B cell (primary cell): ENCODE measurements around the gene MAP7. TPM values are rescaled to one million over a fixed set of nuclear protein-coding genes. Genes with fewer than 3 reads are reported as not detected.

Experiments
- ATAC-seq: fragments of 200-7000 bp; cut with Tn5 transposase; one replicate; pipeline ENCODE4 v1.10.0; 2021; ENCODE audit warnings: low read depth, mild to moderate bottlenecking, moderate number of reproducible peaks, moderate library complexity
- CTCF ChIA-PET: fragments of 350-600 bp; sonication (Branson Sonifier 250); formaldehyde crosslinking; loops from one replicate; lab custom pipeline; 2021; ENCODE audit warnings: antibody characterized with exemption, inconsistent platforms; lab: Charles Lee
- POLR2A ChIA-PET: fragments of 350-600 bp; sonication (Branson Sonifier 250); formaldehyde crosslinking; loops from one replicate; lab custom pipeline; 2021; ENCODE audit warnings: antibody characterized with exemption; lab: Charles Lee
- DNase-seq: peaks from one replicate; pipeline ENCODE4 v3.0.0; 2013
- H2AFZ ChIP-seq: 2 replicates; pipeline ENCODE4 v1.6.1; 2012; ENCODE audit warnings: mild to moderate bottlenecking, low read depth, low read length; ENCODE audit not compliant: insufficient read depth, poor library complexity, severe bottlenecking
- H3K27ac ChIP-seq, 2 donors: 1 replicate in 1 of 2; 2 replicates in 1 of 2; pipeline ENCODE4 v1.5.1; 2012 to 2013; ENCODE audit warnings: low read length in 2 of 2, mild to moderate bottlenecking in 2 of 2, moderate library complexity in 1 of 2
- H3K27me3 ChIP-seq, 4 experiments: fragments of 200-600 bp in 1 of 4; sonication (generic) in 1 of 4; replicated peaks in 1 of 4; 1 replicate in 2 of 4; 2 replicates in 2 of 4; pipeline versions ENCODE4 v1.6.1 to v1.7.0; 2013 to 2016; ENCODE audit warnings: low read length in 3 of 4, mild to moderate bottlenecking in 2 of 4, mixed read lengths in 1 of 4, moderate library complexity in 1 of 4; ENCODE audit not compliant: insufficient read depth in 4 of 4, control insufficient read depth in 3 of 4; ENCODE audit errors: control extremely low read depth in 1 of 4
- H3K36me3 ChIP-seq, 2 experiments: replicated peaks in 1 of 2; 1 replicate in 1 of 2; 2 replicates in 1 of 2; pipeline versions ENCODE4 v1.6.1 to v1.7.1; 2013; ENCODE audit warnings: low read length in 1 of 2; ENCODE audit not compliant: insufficient read depth in 2 of 2, control insufficient read depth in 1 of 2; ENCODE audit errors: control extremely low read depth in 1 of 2, extremely low read depth in 1 of 2
- H3K4me1 ChIP-seq, 2 donors: fragments of 200-600 bp in 1 of 2; sonication (generic) in 1 of 2; 1 replicate in 1 of 2; 2 replicates in 1 of 2; pipeline versions ENCODE4 v1.5.1 to v1.6.1; 2013 to 2017; ENCODE audit warnings: low read length in 2 of 2; ENCODE audit not compliant: control insufficient read depth in 2 of 2, insufficient read depth in 2 of 2
- H3K4me2 ChIP-seq: replicated peaks from 2 replicates; pipeline ENCODE3; 2012; ENCODE audit warnings: mild to moderate bottlenecking, low read depth, low read length; ENCODE audit not compliant: poor library complexity, severe bottlenecking
- H3K4me3 ChIP-seq, 5 experiments: fragments of 200-600 bp in 1 of 5; sonication (generic) in 1 of 5; 1 replicate in 3 of 5; 2 replicates in 2 of 5; pipeline versions ENCODE4 v1.5.1 to v1.7.0; 2011 to 2016; ENCODE audit warnings: low read length in 4 of 5, mild to moderate bottlenecking in 4 of 5, low read depth in 2 of 5, control low read depth in 1 of 5, moderate library complexity in 1 of 5; ENCODE audit not compliant: insufficient read depth in 1 of 5; ENCODE audit errors: control extremely low read depth in 1 of 5, extremely low read depth in 1 of 5
- H3K79me2 ChIP-seq: fragments of 200-600 bp; sonication (generic); one replicate; pipeline ENCODE4 v1.6.0; 2016; ENCODE audit warnings: low read length; ENCODE audit not compliant: control insufficient read depth, insufficient read depth
- H3K9ac ChIP-seq: fragments of 200-600 bp; sonication (generic); 2 replicates; pipeline ENCODE4 v1.6.1; 2017; ENCODE audit warnings: mild to moderate bottlenecking, low read length, moderate library complexity
- H3K9me3 ChIP-seq, 3 donors: one replicate each; pipeline versions ENCODE4 v1.6.1 to v1.7.1; 2013; ENCODE audit warnings: low read length in 2 of 3; ENCODE audit not compliant: control insufficient read depth in 2 of 3, insufficient read depth in 1 of 3; ENCODE audit errors: control extremely low read depth in 1 of 3
- H4K20me1 ChIP-seq: 2 replicates; pipeline ENCODE4 v1.6.0; 2012; ENCODE audit warnings: mild to moderate bottlenecking, low read length; ENCODE audit not compliant: insufficient read depth, control insufficient read depth, poor library complexity, severe bottlenecking
- H3K27ac Mint-ChIP-seq: one replicate; pipeline ENCODE4 v1.8.0; 2021; ENCODE audit warnings: mixed read lengths
- H3K27me3 Mint-ChIP-seq: one replicate; pipeline ENCODE4 v1.8.0; 2021; ENCODE audit warnings: mixed read lengths
- H3K4me1 Mint-ChIP-seq: one replicate; pipeline ENCODE4 v1.8.0; 2021; ENCODE audit warnings: mixed read lengths
- H3K4me3 Mint-ChIP-seq: one replicate; pipeline ENCODE4 v1.8.0; 2021; ENCODE audit warnings: mixed read lengths
- H3K9me3 Mint-ChIP-seq: one replicate; pipeline ENCODE4 v1.8.0; 2022; ENCODE audit warnings: mixed read lengths; ENCODE audit not compliant: insufficient read depth
- CTCF ChIP-seq: fragments of 200-600 bp; IDR thresholded peaks from one replicate; pipeline ENCODE4 v1.8.0; 2022; ENCODE audit warnings: antibody characterized with exemption, mild to moderate bottlenecking
- EZH2 ChIP-seq: IDR thresholded peaks from 2 replicates; pipeline ENCODE4 v1.6.1; 2012; ENCODE audit warnings: borderline replicate concordance, low read depth, mild to moderate bottlenecking, moderate library complexity, low read length; ENCODE audit not compliant: insufficient read depth, poor library complexity, severe bottlenecking
- WGBS: methylation state at CpG from one replicate; pipeline ENCODE4 v1.1.5; 2013; ENCODE audit warnings: missing lambda C conversion rate; ENCODE audit not compliant: insufficient coverage; 5-methylcytosine and 5-hydroxymethylcytosine counted together
- intact Hi-C: fragments of 100-400 bp; cut with micrococcal nuclease; formaldehyde crosslinking; loops from one replicate; pipeline ENCODE4 v1.10.0; 2022
- polyA plus RNA-seq: library from polyadenylated mRNA; depleted of rRNA; stranded (reverse); fragments of >200 nt; gene quantifications from 2 replicates; pipeline ENCODE4 v1.2.3, GENCODE V29; 2012
- total RNA-seq, 2 donors: library from RNA; stranded (reverse); fragments of 120-200 nt in 1 of 2; gene quantifications; 1 replicate in 1 of 2; 2 replicates in 1 of 2; pipeline versions ENCODE4 v1.2.3 to v1.2.4, GENCODE V29; 2013 to 2022

Gene MAP7
- total and polyA plus RNA-seq, 2 donors (not counting 1 experiment from before 2014, with no cell fraction given), result 0.34 to 0.64 TPM

- POLR2A ChIA-PET, result no interaction called here
- H4K20me1 ChIP-seq, result no peaks in the 10 kb centered on the region
- H3K4me1 ChIP-seq, result peaks cover 9 to 10% of the 10 kb centered on the region in 2 donors
- H3K4me2 ChIP-seq, result no peak overlapping the region
- H3K36me3 ChIP-seq, result no peaks in the 10 kb centered on the region
- no peak for DNase-seq
- H3K27ac ChIP-seq, result no peak overlapping the region
- H3K27me3 ChIP-seq, result peaks cover 0 to 7% (median 2%) of the 10 kb centered on the region in 4 experiments
- TF ChIP-seq CTCF (no peak), EZH2 (no peak)
- no peak overlapping the region for H2AFZ ChIP-seq
- intact Hi-C loops, result no loop called here
- Mint-ChIP-seq H3K4me1 (peaks cover 14% of the 10 kb centered on the region), H3K27me3 (peaks cover 33% of the 10 kb centered on the region), H3K27ac (no peak overlapping the region), H3K4me3 (no peak overlapping the region), H3K9me3 (no peaks in the 10 kb centered on the region)
- no peaks in the 10 kb centered on the region for H3K79me2 ChIP-seq
- no peaks in the 10 kb centered on the region for H3K9me3 ChIP-seq
- ATAC-seq, result no peak
- H3K4me3 ChIP-seq, result no peak overlapping the region
- CTCF ChIA-PET, result no interaction called here
- WGBS, result 100% methylated on average over 1 of the region's 2 CpGs
- no peak overlapping the region for H3K9ac ChIP-seq
These were observed 28.8 kb downstream of the MAP7 start for GRCh38 chr6:136521427-136521826.

DNA sequence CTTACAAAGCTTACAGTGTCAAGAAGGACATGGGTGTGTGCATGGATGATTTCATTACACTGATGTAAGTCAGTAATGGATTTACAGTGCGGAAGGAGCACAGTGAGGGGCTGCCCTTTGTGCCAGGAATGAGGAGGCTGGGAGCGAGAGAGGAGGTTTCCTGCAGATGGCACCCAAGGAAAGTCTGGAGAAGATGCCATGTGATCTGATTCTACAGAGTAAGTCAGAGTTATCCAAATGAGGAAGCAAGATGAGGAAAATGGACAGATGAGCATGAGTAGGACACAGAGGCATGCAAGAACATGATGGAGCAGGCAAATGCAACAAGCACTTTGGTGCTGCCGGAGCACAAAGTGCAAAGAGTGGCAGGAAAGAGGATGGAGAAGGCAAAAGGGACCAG is 29.7 kb downstream of the MAP7 start:
- intact Hi-C loops, result no loop called here
- no peaks in the 10 kb centered on the region for H3K36me3 ChIP-seq
- no peak overlapping the region for H3K9ac ChIP-seq
- H3K9me3 ChIP-seq, result no peaks in the 10 kb centered on the region
- no peak overlapping the region for H3K4me2 ChIP-seq
- ATAC-seq, result no peak
- TF ChIP-seq CTCF (no peak), EZH2 (no peak)
- Mint-ChIP-seq H3K4me3 (no peak overlapping the region), H3K9me3 (no peaks in the 10 kb centered on the region), H3K27ac (no peak overlapping the region), H3K27me3 (peaks cover 35% of the 10 kb centered on the region), H3K4me1 (peaks cover 6% of the 10 kb centered on the region)
- no peaks in the 10 kb centered on the region for H4K20me1 ChIP-seq
- H3K27me3 ChIP-seq, result peaks cover 0 to 5% (median 0%) of the 10 kb centered on the region in 4 experiments
- H3K4me3 ChIP-seq, result no peak overlapping the region
- peaks cover 3% of the 10 kb centered on the region in 2 donors for H3K4me1 ChIP-seq
- no peak overlapping the region for H2AFZ ChIP-seq
- POLR2A ChIA-PET, result no interaction called here
- 98% methylated on average over 3 of the region's 3 CpGs for WGBS
- no peak for DNase-seq
- H3K27ac ChIP-seq, result no peak overlapping the region
- no peaks in the 10 kb centered on the region for H3K79me2 ChIP-seq
- CTCF ChIA-PET, result no interaction called here
